Activated T-cell treated with anti-CD3 and anti-CD28 coated beads, Interleukin-2, amount 50 U/mL, for 4 hours (primary cell): ENCODE measurements around the gene KLC4. TPM values are rescaled to one million over a fixed set of nuclear protein-coding genes. Genes with fewer than 3 reads are reported as not detected.
"Not testable (repeated sequence)": the region's sequence is repeated elsewhere in the genome, so short reads cannot be mapped to it uniquely, and the experiment has no call there.

ENCODE experiments used
- ATAC-seq, 2 donors: fragments of 200-7000 bp; cut with Tn5 transposase; one replicate each; pipeline ENCODE4 v1.10.0; 2021
- DNase-seq: peaks from one replicate; pipeline ENCODE4 v3.0.0-alpha.2; 2020
- H3K27me3 Mint-ChIP-seq: one replicate; pipeline ENCODE4 v1.8.0; 2021; ENCODE audit warnings: low read depth, mixed read lengths
- H3K36me3 Mint-ChIP-seq: one replicate; pipeline ENCODE4 v1.8.0; 2022; ENCODE audit warnings: mixed read lengths; ENCODE audit not compliant: insufficient read depth
- H3K4me1 Mint-ChIP-seq: one replicate; pipeline ENCODE4 v1.8.0; 2021; ENCODE audit warnings: low read depth, mixed read lengths
- H3K4me3 Mint-ChIP-seq: one replicate; pipeline ENCODE4 v1.8.0; 2021; ENCODE audit warnings: mild to moderate bottlenecking, moderate library complexity, mixed read lengths
- H3K9me3 Mint-ChIP-seq: one replicate; pipeline ENCODE4 v1.8.0; 2021; ENCODE audit warnings: mixed read lengths
- total RNA-seq, 3 donors: library from RNA; stranded (reverse); gene quantifications; one replicate each; pipeline ENCODE4 v1.2.1, GENCODE V29; 2021

Gene KLC4
- total RNA-seq, 3 donors from 2014 or later, result 5.4 to 9.1 (median 7.4) TPM

- Mint-ChIP-seq H3K9me3 (no peaks in the 10 kb centered on the region), H3K36me3 (no peaks in the 10 kb centered on the region), H3K27me3 (no peaks in the 10 kb centered on the region), H3K4me3 (no peak overlapping the region), H3K4me1 (peaks cover 2% of the 10 kb centered on the region)
- DNase-seq (no peak), ATAC-seq (no peak)
Measured at GRCh38 chr6:43107344-43108062, 48.1 kb downstream of the KLC4 start.

GRCh38 chr6:43113431-43114260, 54.2 kb downstream of the KLC4 start:
- Mint-ChIP-seq H3K4me1 (no peaks in the 10 kb centered on the region), H3K27me3 (no peaks in the 10 kb centered on the region), H3K36me3 (no peaks in the 10 kb centered on the region), H3K4me3 (no peak overlapping the region), H3K9me3 (no peaks in the 10 kb centered on the region)
- DNase-seq, result no peak
- ATAC-seq, result no peak

DNA sequence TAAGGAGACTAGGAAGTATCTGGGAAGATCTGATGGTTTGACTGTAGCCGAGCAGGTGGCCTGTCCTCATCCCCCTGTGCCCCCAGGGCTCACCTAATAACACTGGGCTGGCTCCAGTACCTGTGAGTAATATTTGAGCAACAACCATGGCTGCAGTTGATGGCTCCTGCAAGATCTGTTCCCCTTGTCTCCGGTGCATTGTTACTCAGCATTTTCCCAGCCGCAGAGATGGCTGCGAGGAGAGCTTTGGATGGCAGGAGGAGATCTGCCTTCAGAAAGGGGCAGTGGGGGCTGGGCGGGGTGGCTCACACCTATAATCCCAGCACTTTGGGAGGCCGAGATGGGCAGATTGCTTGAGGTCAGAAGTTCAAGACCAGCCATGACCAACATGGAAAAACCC, 55.9 kb downstream of the KLC4 start:
- no peak for DNase-seq

DNA sequence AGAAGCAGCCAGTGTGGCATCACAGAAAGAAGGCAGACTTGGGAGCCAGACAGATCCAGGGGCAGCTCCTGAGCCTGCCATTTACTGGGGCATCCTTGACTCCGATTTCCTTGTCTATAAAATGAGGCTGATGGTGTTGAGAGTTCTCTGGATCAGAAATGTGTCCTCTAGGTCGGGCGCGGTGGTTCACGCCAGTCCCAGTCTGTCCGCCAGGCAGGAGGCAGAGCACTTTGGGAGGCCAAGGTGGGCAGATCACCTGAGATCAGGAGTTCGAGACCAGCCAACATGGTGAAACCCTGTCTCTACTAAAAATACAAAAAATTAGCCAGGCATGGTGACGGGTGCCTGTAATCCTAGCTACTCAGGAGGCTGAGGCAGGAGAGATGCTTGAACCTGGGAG, 58.0 kb downstream of the KLC4 start:
- H3K9me3 Mint-ChIP-seq, H3K4me3 Mint-ChIP-seq, H3K4me1 Mint-ChIP-seq, H3K36me3 Mint-ChIP-seq, H3K27me3 Mint-ChIP-seq, ATAC-seq, DNase-seq: not testable (repeated sequence)

More for the DNA sequence above, 55.9 kb downstream of the KLC4 start:
- Mint-ChIP-seq H3K9me3 (no peaks in the 10 kb centered on the region), H3K27me3 (no peaks in the 10 kb centered on the region), H3K36me3 (no peaks in the 10 kb centered on the region), H3K4me1 (no peaks in the 10 kb centered on the region), H3K4me3 (no peak overlapping the region)
- ATAC-seq, result no peak

DNA sequence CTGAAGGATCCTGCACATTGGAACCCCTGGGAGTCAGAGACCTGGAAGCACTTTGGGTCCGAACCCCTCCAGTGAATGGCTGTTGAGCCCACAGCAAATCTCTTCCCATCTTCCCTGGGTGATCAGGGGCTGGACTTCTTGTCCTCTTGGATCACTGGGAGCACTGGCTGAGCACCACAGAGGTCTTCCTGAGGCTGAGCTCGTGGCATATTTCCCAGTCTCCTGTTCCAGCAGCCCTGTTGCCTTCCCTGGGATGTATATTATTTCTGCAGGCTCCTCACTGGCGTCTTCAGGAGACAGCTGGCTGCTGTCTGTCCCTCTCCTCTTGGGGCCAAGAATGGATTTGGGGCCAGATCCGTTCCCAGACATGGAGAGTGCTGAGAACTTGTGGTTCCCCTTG, 60.1 kb downstream of the KLC4 start:
- no peak for DNase-seq
- ATAC-seq, result no peak
- Mint-ChIP-seq H3K4me3 (no peak overlapping the region), H3K9me3 (no peaks in the 10 kb centered on the region), H3K36me3 (no peaks in the 10 kb centered on the region), H3K27me3 (peaks cover 5% of the 10 kb centered on the region), H3K4me1 (no peaks in the 10 kb centered on the region)

GRCh38 chr6:43120101-43120763, 60.8 kb downstream of the KLC4 start:
- Mint-ChIP-seq H3K27me3 (peaks cover 5% of the 10 kb centered on the region), H3K36me3 (no peaks in the 10 kb centered on the region), H3K4me1 (no peaks in the 10 kb centered on the region), H3K9me3 (no peaks in the 10 kb centered on the region), H3K4me3 (no peak overlapping the region)
- no peak for ATAC-seq
- DNase-seq, result no peak

- Mint-ChIP-seq H3K9me3 (no peaks in the 10 kb centered on the region), H3K27me3 (peaks cover 5% of the 10 kb centered on the region), H3K4me1 (no peaks in the 10 kb centered on the region), H3K4me3 (no peak overlapping the region), H3K36me3 (no peaks in the 10 kb centered on the region)
- DNase-seq (no peak), ATAC-seq (no peak)
Measured at GRCh38 chr6:43120944-43121913, 61.8 kb downstream of the KLC4 start.

DNA sequence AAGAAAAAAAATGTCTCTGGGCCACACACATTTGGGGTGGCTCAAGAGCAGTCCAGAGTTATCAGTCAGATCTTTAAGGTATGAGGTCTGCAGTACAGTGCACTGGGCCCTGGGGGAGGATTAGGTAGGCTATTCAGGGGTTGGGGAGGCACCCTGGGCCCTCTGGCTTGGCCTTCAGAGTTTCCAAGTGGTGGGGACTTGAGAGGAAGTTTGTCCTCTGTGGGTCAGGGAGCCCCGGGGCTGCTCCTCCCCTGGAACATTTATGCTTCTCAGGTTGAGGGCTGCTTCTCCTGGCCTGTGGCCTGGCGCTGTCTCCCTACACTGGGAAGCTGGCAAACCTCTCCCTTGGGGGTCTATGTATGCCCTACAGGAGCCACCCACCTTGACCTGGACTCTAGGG, 62.7 kb downstream of the KLC4 start:
- Mint-ChIP-seq H3K4me1 (no peaks in the 10 kb centered on the region), H3K36me3 (no peaks in the 10 kb centered on the region), H3K9me3 (no peaks in the 10 kb centered on the region), H3K4me3 (no peak overlapping the region), H3K27me3 (peaks cover 5% of the 10 kb centered on the region)
- DNase-seq, result no peak
- no peak for ATAC-seq

DNA sequence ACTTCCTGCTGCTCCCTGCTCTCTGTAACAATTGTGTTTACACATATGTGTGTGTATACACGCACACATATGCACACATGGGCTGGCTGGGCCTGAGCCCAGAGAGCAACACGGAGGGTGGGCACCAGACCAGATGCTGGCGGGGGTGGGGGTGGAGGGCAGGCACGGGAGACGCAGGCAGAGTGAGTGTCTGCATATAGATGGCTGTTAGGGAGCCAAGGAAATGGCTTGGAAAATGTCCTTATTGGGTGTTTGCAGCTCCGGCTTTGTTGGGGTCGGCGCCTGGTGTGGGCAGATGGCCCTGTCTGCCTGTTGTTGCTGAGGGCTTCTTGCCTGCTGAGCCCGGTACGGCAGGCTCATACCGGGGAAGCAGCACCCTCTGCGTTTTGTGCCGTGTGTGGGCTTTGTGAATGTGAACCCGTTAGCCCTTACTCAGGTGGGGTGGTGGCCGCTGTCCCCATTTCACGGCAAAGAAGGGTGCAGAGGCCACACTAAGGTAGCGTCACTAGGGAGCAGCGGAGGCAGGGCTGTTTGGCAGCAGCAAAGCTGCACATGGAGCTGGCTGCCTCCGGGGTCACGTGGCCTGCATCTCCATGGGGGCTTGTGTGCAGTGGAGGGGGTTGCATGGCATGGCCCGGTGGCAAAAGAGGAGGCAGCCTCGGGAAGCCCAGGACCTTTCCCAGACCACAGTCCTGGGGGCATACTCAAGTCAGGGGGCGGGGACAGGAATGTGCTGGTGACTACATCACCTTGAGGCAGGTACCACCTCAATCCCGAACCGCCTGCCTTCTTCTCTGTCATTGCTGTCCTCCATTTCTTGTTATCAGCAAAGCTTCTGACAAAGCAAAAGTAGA, 64.3 kb downstream of the KLC4 start:
- no peaks in the 10 kb centered on the region for H3K36me3 Mint-ChIP-seq
- DNase-seq (no peak), ATAC-seq (no peak)
- no peaks in the 10 kb centered on the region for H3K4me1 Mint-ChIP-seq
- no peak overlapping the region for H3K4me3 Mint-ChIP-seq
- H3K9me3 Mint-ChIP-seq, result no peaks in the 10 kb centered on the region
- peaks cover 5% of the 10 kb centered on the region for H3K27me3 Mint-ChIP-seq

DNA sequence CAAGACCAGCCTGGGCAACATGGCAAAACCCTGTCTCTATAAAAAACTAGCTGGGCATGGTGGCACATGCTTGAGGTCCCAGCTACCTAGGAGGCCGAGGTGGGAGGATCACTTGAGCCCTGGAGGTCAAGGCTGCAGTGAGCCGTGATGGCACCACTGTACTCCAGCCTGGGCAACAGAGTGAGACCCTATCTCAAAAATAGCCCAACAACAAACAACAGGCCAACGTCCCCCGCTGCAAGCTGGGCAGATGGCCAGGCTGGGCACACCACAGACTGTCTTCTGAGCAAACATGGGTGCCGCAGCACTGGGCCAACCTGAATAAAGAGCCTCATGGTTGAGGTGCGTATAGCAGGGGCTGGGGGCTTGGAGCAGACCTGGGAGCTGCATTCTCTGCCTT, 65.0 kb downstream of the KLC4 start:
- Mint-ChIP-seq H3K4me3 (no peak overlapping the region), H3K27me3 (peaks cover 5% of the 10 kb centered on the region), H3K4me1 (no peaks in the 10 kb centered on the region), H3K9me3 (no peaks in the 10 kb centered on the region), H3K36me3 (no peaks in the 10 kb centered on the region)
- no peak for ATAC-seq
- no peak for DNase-seq

Other genes starting within 250 kb of the KLC4 start
- 100 to 1,000 TPM; 262 to 307 (median 280) TPM for gene RPL7L1, start 180.0 kb upstream of the KLC4 start, total RNA-seq
- gene PTCRA, start 143.6 kb upstream of the KLC4 start, total RNA-seq, result not detected
- 10 to 100 TPM; 41.9 to 46.6 (median 42.4) TPM for gene CNPY3, start 130.2 kb upstream of the KLC4 start, total RNA-seq
- under 1 TPM; 0.20 to 0.71 (median 0.69) TPM for gene GNMT, start 98.9 kb upstream of the KLC4 start, total RNA-seq
- gene PEX6, start 80.5 kb upstream of the KLC4 start, total RNA-seq, result 10 to 100 TPM in 2 of 3 donors, 1 to 10 TPM in 1; 4.2 to 13.2 (median 10.9) TPM
- gene PPP2R5D, start 75.1 kb upstream of the KLC4 start, total RNA-seq, result 10 to 100 TPM; 32.8 to 37.0 (median 32.9) TPM
- 10 to 100 TPM; 95.7 to 98.6 (median 96.8) TPM for gene MEA1, start 45.7 kb upstream of the KLC4 start, total RNA-seq
- gene KLHDC3, start 45.4 kb upstream of the KLC4 start, total RNA-seq, result 10 to 100 TPM; 51.9 to 55.8 (median 52.2) TPM
- gene RRP36, start 38.0 kb upstream of the KLC4 start, total RNA-seq, result 100 to 1,000 TPM in 2 of 3 donors, 10 to 100 TPM in 1; 98.1 to 103 (median 100) TPM
- 10 to 100 TPM; 13.2 to 15.0 (median 13.3) TPM for gene CUL7, start 5.8 kb upstream of the KLC4 start, total RNA-seq
- 100 to 1,000 TPM in 2 of 3 donors, 10 to 100 TPM in 1; 93.3 to 120 (median 115) TPM for gene MRPL2, start 197 bp upstream of the KLC4 start, total RNA-seq
- gene PTK7, start 16.7 kb downstream of the KLC4 start, total RNA-seq, result 1 to 10 TPM; 1.3 to 4.3 (median 1.9) TPM
- 10 to 100 TPM; 72.0 to 80.1 (median 72.8) TPM for gene SRF, start 111.6 kb downstream of the KLC4 start, total RNA-seq
- 10 to 100 TPM; 29.5 to 32.3 (median 30.4) TPM for gene CUL9, start 122.6 kb downstream of the KLC4 start, total RNA-seq
- gene DNPH1, start 169.8 kb downstream of the KLC4 start, total RNA-seq, result 10 to 100 TPM; 27.5 to 52.1 (median 51.0) TPM
- under 1 TPM; 0.20 to 0.38 (median 0.21) TPM for gene TTBK1, start 183.8 kb downstream of the KLC4 start, total RNA-seq
- gene SLC22A7, start 238.6 kb downstream of the KLC4 start, total RNA-seq, result not detected
- under 1 TPM in 1 of 3 donors, not detected in 2; 0.52 TPM for gene CRIP3, start 249.2 kb downstream of the KLC4 start, total RNA-seq